Loucy (cell line): ENCODE measurements around the gene C1QTNF3.

ENCODE experiments used
- CTCF ChIP-seq: fragments of 200-600 bp; sonication (generic); conservative IDR thresholded peaks from 2 replicates; pipeline ENCODE4 v1.5.1; 2014; ENCODE audit warnings: mild to moderate bottlenecking, antibody characterized with exemption, low read length
- EZH2phosphoT487 ChIP-seq: fragments of 200-600 bp; IDR thresholded peaks from 2 replicates; pipeline ENCODE4 v1.6.1; 2018; ENCODE audit warnings: antibody characterized with exemption, mild to moderate bottlenecking, moderate library complexity, borderline replicate concordance

- TF ChIP-seq CTCF (no peak), EZH2phosphoT487 (no peak)
Measured at GRCh38 chr5:34011536-34011935, 31.5 kb downstream of the C1QTNF3 start.
